GM12891 (cell line): ENCODE results near the gene TMEM271.
"Not testable (repeated sequence)": the region's sequence is repeated elsewhere in the genome, so short reads cannot be mapped to it uniquely, and the experiment has no call there.

Experiments
- DNase-seq: peaks from one replicate; pipeline ENCODE4 v3.0.0; 2011; ENCODE audit warnings: low spot score; ENCODE audit not compliant: insufficient read length
- FAIRE-seq: peaks from 2 replicates; lab custom pipeline; 2011; peaks lifted over from hg19 to GRCh38; lab: Jason Lieb, UNC
- PAX5 ChIP-seq: IDR thresholded peaks from 2 replicates; pipeline ENCODE4 v1.6.1; 2011; ENCODE audit warnings: low read length, moderate library complexity, mild to moderate bottlenecking; ENCODE audit not compliant: insufficient read depth, severe bottlenecking
- POLR2A ChIP-seq: IDR thresholded peaks from 2 replicates; pipeline ENCODE4 v1.6.1; 2011; ENCODE audit warnings: low read depth, low read length, control low read depth
- POLR2AphosphoS5 ChIP-seq: IDR thresholded peaks from 2 replicates; pipeline ENCODE4 v1.6.1; 2011; ENCODE audit warnings: low read depth, low read length, control low read depth
- POU2F2 ChIP-seq: IDR thresholded peaks from 2 replicates; pipeline ENCODE4 v1.6.1; 2011; ENCODE audit warnings: low read depth, mild to moderate bottlenecking, control low read depth, low read length, moderate library complexity
- SPI1 ChIP-seq: IDR thresholded peaks from 2 replicates; pipeline ENCODE4 v1.6.1; 2011; ENCODE audit warnings: low read depth, low read length, control low read depth
- TAF1 ChIP-seq: IDR thresholded peaks from 2 replicates; pipeline ENCODE4 v1.6.1; 2011; ENCODE audit warnings: low read depth, low read length, control low read depth

Gene TMEM271

GRCh38 chr4:592825-593520 is 16.9 kb upstream of the TMEM271 start:
- TF ChIP-seq POLR2A: no peak
- no peak for TF ChIP-seq PAX5
- TF ChIP-seq POLR2AphosphoS5: no peak
- TF ChIP-seq POU2F2: no peak
- TF ChIP-seq SPI1: no peak
- no peak for TF ChIP-seq TAF1
- DNase-seq: no peak
- no peak for FAIRE-seq

GRCh38 chr4:592178-592577 is 16.1 kb upstream of the TMEM271 start:
- FAIRE-seq, DNase-seq: not testable (repeated sequence)

- no peak for FAIRE-seq
- no peak for TF ChIP-seq PAX5
- no peak for TF ChIP-seq SPI1
- no peak for TF ChIP-seq POLR2AphosphoS5
- no peak for TF ChIP-seq POU2F2
- TF ChIP-seq POLR2A: no peak
- no peak for TF ChIP-seq TAF1
- no peak for DNase-seq
Observed at GRCh38 chr4:590313-590841, 14.3 kb upstream of the TMEM271 start.

- FAIRE-seq (no peak), DNase-seq (no peak)
- TF ChIP-seq PAX5: no peak
- TF ChIP-seq POLR2AphosphoS5: no peak
- no peak for TF ChIP-seq SPI1
- TF ChIP-seq POLR2A: no peak
- no peak for TF ChIP-seq POU2F2
- TF ChIP-seq TAF1: no peak
Observed at GRCh38 chr4:589219-589963, 13.3 kb upstream of the TMEM271 start.

- FAIRE-seq (no peak), DNase-seq (no peak)
- no peak for TF ChIP-seq POU2F2
Observed at GRCh38 chr4:588351-588849, 12.3 kb upstream of the TMEM271 start.

- FAIRE-seq (no peak), DNase-seq (no peak)
- no peak for TF ChIP-seq SPI1
Observed at GRCh38 chr4:587671-588350, 11.7 kb upstream of the TMEM271 start.

GRCh38 chr4:583820-584219 is 7.7 kb upstream of the TMEM271 start:
- FAIRE-seq (no peak), DNase-seq (no peak)
- no peak for TF ChIP-seq POU2F2
- TF ChIP-seq POLR2A: no peak
- TF ChIP-seq SPI1: no peak
- TF ChIP-seq TAF1: no peak
- TF ChIP-seq POLR2AphosphoS5: no peak
- no peak for TF ChIP-seq PAX5

- no peak for FAIRE-seq
- no peak for TF ChIP-seq POLR2AphosphoS5
- TF ChIP-seq PAX5: no peak
- TF ChIP-seq TAF1: no peak
- TF ChIP-seq SPI1: no peak
- TF ChIP-seq POLR2A: no peak
- no peak for TF ChIP-seq POU2F2
- no peak for DNase-seq
Observed at GRCh38 chr4:581753-582361, 5.8 kb upstream of the TMEM271 start.

GRCh38 chr4:581181-581580 is 5.1 kb upstream of the TMEM271 start:
- no peak for DNase-seq
- no peak for FAIRE-seq
- TF ChIP-seq POLR2A (no peak), TAF1 (no peak), POLR2AphosphoS5 (no peak), SPI1 (no peak), PAX5 (no peak), POU2F2 (no peak)

GRCh38 chr4:579543-580175 is 3.6 kb upstream of the TMEM271 start:
- DNase-seq: no peak
- FAIRE-seq: no peak
- no peak for TF ChIP-seq TAF1
- no peak for TF ChIP-seq PAX5
- TF ChIP-seq POLR2A: no peak
- no peak for TF ChIP-seq SPI1
- TF ChIP-seq POU2F2: no peak
